ENCODE measurements around the gene UBE2G1. TPM values are rescaled to one million over a fixed set of nuclear protein-coding genes. Genes with fewer than 3 reads are reported as not detected.

Gene UBE2G1
- total RNA-seq, 3 donors from 2014 or later (not counting 1 experiment from before 2014, with no cell fraction given): 58.2 to 76.4 (median 64.7) TPM

DNA sequence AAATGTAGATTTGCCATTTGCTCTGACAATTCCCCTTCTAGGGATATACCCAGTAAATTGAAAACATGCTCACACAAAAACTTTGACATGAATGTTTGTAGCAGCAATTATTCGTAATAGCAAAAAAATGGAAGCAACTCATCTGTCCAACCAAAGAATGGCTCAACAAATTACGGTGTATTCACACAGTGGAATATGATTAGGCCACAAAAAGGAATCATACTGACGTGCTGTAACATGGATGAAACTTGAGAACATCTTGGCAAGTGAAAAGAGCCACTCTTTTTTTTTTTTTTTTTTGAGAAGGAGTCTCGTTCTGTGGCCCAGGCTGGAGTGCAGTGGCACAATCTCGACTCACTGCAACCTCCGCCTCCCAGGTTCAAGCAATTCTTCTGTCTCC lies 43.2 kb upstream of the UBE2G1 start:
- WGBS (ENCODE audit: insufficient coverage): 97% methylated on average over 5 of the region's 6 CpGs
- Mint-ChIP-seq H3K27ac (no peak overlapping the region), H3K4me3 (no peak overlapping the region), H3K9me3 (no peaks in the 10 kb centered on the region), H3K36me3 (no peaks in the 10 kb centered on the region), H3K4me1 (peaks cover 4 to 7% of the 10 kb centered on the region in 2 donors), H3K27me3 (ENCODE audit: low read depth in 2 of 2) (peaks cover 0 to 5% of the 10 kb centered on the region in 2 donors)
- no peaks in the 10 kb centered on the region for H3K9me3 ChIP-seq (ENCODE audit: control insufficient read depth, insufficient read depth, low read length)
- H3K27me3 ChIP-seq (ENCODE audit: control insufficient read depth, insufficient read depth, low read length): no peaks in the 10 kb centered on the region
- no peak overlapping the region for H3K27ac ChIP-seq (ENCODE audit: low read length)
- TF ChIP-seq, protein P1, sequence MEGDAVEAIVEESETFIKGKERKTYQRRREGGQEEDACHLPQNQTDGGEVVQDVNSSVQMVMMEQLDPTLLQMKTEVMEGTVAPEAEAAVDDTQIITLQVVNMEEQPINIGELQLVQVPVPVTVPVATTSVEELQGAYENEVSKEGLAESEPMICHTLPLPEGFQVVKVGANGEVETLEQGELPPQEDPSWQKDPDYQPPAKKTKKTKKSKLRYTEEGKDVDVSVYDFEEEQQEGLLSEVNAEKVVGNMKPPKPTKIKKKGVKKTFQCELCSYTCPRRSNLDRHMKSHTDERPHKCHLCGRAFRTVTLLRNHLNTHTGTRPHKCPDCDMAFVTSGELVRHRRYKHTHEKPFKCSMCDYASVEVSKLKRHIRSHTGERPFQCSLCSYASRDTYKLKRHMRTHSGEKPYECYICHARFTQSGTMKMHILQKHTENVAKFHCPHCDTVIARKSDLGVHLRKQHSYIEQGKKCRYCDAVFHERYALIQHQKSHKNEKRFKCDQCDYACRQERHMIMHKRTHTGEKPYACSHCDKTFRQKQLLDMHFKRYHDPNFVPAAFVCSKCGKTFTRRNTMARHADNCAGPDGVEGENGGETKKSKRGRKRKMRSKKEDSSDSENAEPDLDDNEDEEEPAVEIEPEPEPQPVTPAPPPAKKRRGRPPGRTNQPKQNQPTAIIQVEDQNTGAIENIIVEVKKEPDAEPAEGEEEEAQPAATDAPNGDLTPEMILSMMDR (IDR thresholded peaks at IDR 0.05): no peak
- DNase-seq: no peak
- no peaks in the 10 kb centered on the region for H3K36me3 ChIP-seq (ENCODE audit: control insufficient read depth, insufficient read depth, low read length)
- no peak for ATAC-seq
- H3K4me1 ChIP-seq (ENCODE audit: control insufficient read depth, insufficient read depth, low read length): peaks cover 8% of the 10 kb centered on the region
- H3K4me3 ChIP-seq (ENCODE audit: low read length): no peak overlapping the region
- intact Hi-C loops (cut with micrococcal nuclease): no loop called here

DNA sequence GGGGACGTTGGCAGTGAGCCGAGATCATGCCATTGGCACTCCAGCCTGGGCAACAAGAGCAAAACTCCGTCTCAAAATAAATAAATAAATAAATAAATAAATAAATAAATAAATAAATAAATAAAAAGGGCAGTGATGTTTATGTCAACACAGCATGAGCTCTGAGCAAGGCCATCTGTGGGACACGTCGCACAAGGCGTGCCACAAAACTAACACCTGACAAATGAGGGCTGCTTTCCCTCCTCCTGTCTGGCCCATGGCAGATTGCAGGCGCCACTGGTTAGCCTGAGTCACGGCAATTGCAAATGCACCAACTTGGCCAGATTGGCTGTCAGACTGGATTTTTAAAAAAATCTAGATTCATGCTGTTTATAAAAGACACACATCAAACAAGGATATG lies 41.4 kb upstream of the UBE2G1 start:
- Histone ChIP-seq H3K27me3 (ENCODE audit: control insufficient read depth, insufficient read depth, low read length) (no peaks in the 10 kb centered on the region), H3K4me1 (ENCODE audit: control insufficient read depth, insufficient read depth, low read length) (peaks cover 8% of the 10 kb centered on the region), H3K27ac (ENCODE audit: low read length) (no peak overlapping the region), H3K36me3 (ENCODE audit: control insufficient read depth, insufficient read depth, low read length) (no peaks in the 10 kb centered on the region), H3K4me3 (ENCODE audit: low read length) (no peak overlapping the region), H3K9me3 (ENCODE audit: control insufficient read depth, insufficient read depth, low read length) (no peaks in the 10 kb centered on the region)
- no peak for ATAC-seq
- 91% methylated on average over 6 of the region's 8 CpGs for WGBS (ENCODE audit: insufficient coverage)
- H3K9me3 Mint-ChIP-seq: no peaks in the 10 kb centered on the region
- no peaks in the 10 kb centered on the region for H3K36me3 Mint-ChIP-seq
- H3K27me3 Mint-ChIP-seq (ENCODE audit: low read depth in 2 of 2): peaks cover 0 to 1% of the 10 kb centered on the region in 2 donors
- TF ChIP-seq, protein P1 (IDR thresholded peaks at IDR 0.05): no peak
- peaks cover under 1 to 7% of the 10 kb centered on the region in 2 donors for H3K4me1 Mint-ChIP-seq
- no peak for DNase-seq
- H3K27ac Mint-ChIP-seq: no peak overlapping the region
- intact Hi-C loops (cut with micrococcal nuclease): no loop called here
- no peak overlapping the region for H3K4me3 Mint-ChIP-seq

DNA sequence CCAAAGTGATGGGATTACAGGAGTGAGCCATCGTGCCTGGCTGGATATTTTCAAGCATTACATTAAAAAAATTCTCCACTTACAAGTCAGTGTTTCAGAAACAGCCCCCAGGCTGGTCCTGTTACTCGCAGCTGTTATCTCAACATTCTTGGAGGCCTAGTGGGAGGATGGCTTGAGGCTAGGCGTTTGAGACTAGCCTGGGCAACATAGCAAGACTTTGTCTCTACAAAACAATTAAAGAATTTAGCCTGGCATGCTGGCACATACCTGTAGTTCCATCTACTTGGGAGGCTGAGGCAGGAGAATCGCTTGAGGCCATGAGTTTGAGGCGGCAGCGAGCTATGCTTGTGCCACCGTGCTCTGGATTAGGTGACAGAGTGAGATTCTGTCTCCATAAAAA lies 40.7 kb upstream of the UBE2G1 start:
- Mint-ChIP-seq H3K4me1 (peaks cover 0 to 5% of the 10 kb centered on the region in 2 donors), H3K36me3 (no peaks in the 10 kb centered on the region), H3K27me3 (ENCODE audit: low read depth in 2 of 2) (no peaks in the 10 kb centered on the region), H3K4me3 (no peak overlapping the region), H3K9me3 (no peaks in the 10 kb centered on the region), H3K27ac (no peak overlapping the region)
- TF ChIP-seq, protein P1 (IDR thresholded peaks at IDR 0.05): no peak
- no peaks in the 10 kb centered on the region for H3K27me3 ChIP-seq (ENCODE audit: control insufficient read depth, insufficient read depth, low read length)
- no peaks in the 10 kb centered on the region for H3K36me3 ChIP-seq (ENCODE audit: control insufficient read depth, insufficient read depth, low read length)
- H3K9me3 ChIP-seq (ENCODE audit: control insufficient read depth, insufficient read depth, low read length): no peaks in the 10 kb centered on the region
- no peak for ATAC-seq
- WGBS (ENCODE audit: insufficient coverage): 93% methylated on average over 7 of the region's 7 CpGs
- H3K27ac ChIP-seq (ENCODE audit: low read length): no peak overlapping the region
- intact Hi-C loops (cut with micrococcal nuclease): no loop called here
- H3K4me3 ChIP-seq (ENCODE audit: low read length): no peak overlapping the region
- no peak for DNase-seq
- H3K4me1 ChIP-seq (ENCODE audit: control insufficient read depth, insufficient read depth, low read length): peaks cover 11% of the 10 kb centered on the region

DNA sequence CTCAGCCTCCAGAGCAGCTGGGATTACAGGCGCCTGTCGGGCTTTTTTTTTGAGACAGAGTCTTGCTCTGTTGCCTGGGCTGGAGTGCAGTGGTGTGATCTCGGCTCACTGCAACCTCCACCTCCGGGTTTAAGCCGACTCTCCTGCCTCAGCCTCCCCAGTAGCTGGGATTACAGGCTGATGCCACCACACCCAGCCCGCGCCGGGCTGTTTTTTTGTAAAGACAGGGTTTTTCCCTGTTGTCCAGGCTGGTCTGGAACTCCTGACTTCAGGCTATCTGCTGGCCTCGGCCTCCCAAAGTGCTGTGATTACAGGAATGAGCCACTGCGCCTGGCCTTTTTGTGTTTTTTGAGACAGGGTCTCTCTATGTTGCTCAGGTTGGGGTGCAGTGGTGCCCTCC lies 39.9 kb upstream of the UBE2G1 start:
- Mint-ChIP-seq H3K9me3 (no peaks in the 10 kb centered on the region), H3K4me1 (peaks cover 4 to 5% of the 10 kb centered on the region in 2 donors), H3K27me3 (ENCODE audit: low read depth in 2 of 2) (no peaks in the 10 kb centered on the region), H3K27ac (no peak overlapping the region), H3K36me3 (no peaks in the 10 kb centered on the region), H3K4me3 (no peak overlapping the region)
- H3K36me3 ChIP-seq (ENCODE audit: control insufficient read depth, insufficient read depth, low read length): no peaks in the 10 kb centered on the region
- ATAC-seq (no peak), DNase-seq (no peak)
- intact Hi-C loops (cut with micrococcal nuclease): no loop called here
- H3K27ac ChIP-seq (ENCODE audit: low read length): no peak overlapping the region
- no peak overlapping the region for H3K4me3 ChIP-seq (ENCODE audit: low read length)
- H3K27me3 ChIP-seq (ENCODE audit: control insufficient read depth, insufficient read depth, low read length): no peaks in the 10 kb centered on the region
- 98% methylated on average over 10 of the region's 10 CpGs for WGBS (ENCODE audit: insufficient coverage)
- no peaks in the 10 kb centered on the region for H3K9me3 ChIP-seq (ENCODE audit: control insufficient read depth, insufficient read depth, low read length)
- H3K4me1 ChIP-seq (ENCODE audit: control insufficient read depth, insufficient read depth, low read length): peaks cover 11% of the 10 kb centered on the region
- TF ChIP-seq, protein P1 (IDR thresholded peaks at IDR 0.05): no peak

Measured in natural killer cell (primary cell).